ENCODE data around the gene KDELR1.

Gene KDELR1

GRCh38 chr19:48398102-48398374 is 6.7 kb upstream of the KDELR1 start:
- Histone ChIP-seq H3K9ac (ENCODE audit: low read depth in 1 of 2, low read length in 2 of 2) (peak overlapping the region; percentile 56 to 84), H3K27ac (ENCODE audit: low read depth, low read length) (no peak overlapping the region), H3K36me3 (ENCODE audit: control insufficient read depth in 1 of 2, insufficient read depth in 2 of 2, low read length in 2 of 2) (no peaks in the 10 kb centered on the region), H3K27me3 (ENCODE audit: control insufficient read depth in 1 of 2, insufficient read depth in 2 of 2, low read length in 2 of 2) (peaks cover 48% of the 10 kb centered on the region in 2 donors), H3K4me3 (ENCODE audit: low read depth in 1 of 2, low read length in 2 of 2) (peak overlapping the region; percentile 65 to 75), H3K9me3 (ENCODE audit: control insufficient read depth in 1 of 2, low read length in 2 of 2) (no peaks in the 10 kb centered on the region), H3K4me1 (ENCODE audit: control insufficient read depth in 1 of 2, insufficient read depth in 2 of 2, low read length in 2 of 2) (peaks cover 28 to 30% of the 10 kb centered on the region in 2 donors)

GRCh38 chr19:48397263-48398101 is 6.1 kb upstream of the KDELR1 start:
- H3K4me1 ChIP-seq (ENCODE audit: control insufficient read depth in 1 of 2, insufficient read depth in 2 of 2, low read length in 2 of 2): peaks cover 28 to 30% of the 10 kb centered on the region in 2 donors
- H3K9ac ChIP-seq (ENCODE audit: low read depth in 1 of 2, low read length in 2 of 2): peak overlapping the region; percentile 56 to 84
- H3K4me3 ChIP-seq (ENCODE audit: low read depth in 1 of 2, low read length in 2 of 2): peak overlapping the region; percentile 65 to 75
- H3K27me3 ChIP-seq (ENCODE audit: control insufficient read depth in 1 of 2, insufficient read depth in 2 of 2, low read length in 2 of 2): peaks cover 53% of the 10 kb centered on the region in 2 donors
- no peaks in the 10 kb centered on the region for H3K9me3 ChIP-seq (ENCODE audit: control insufficient read depth in 1 of 2, low read length in 2 of 2)
- no peaks in the 10 kb centered on the region for H3K36me3 ChIP-seq (ENCODE audit: control insufficient read depth in 1 of 2, insufficient read depth in 2 of 2, low read length in 2 of 2)
- no peak overlapping the region for H3K27ac ChIP-seq (ENCODE audit: low read depth, low read length)

GRCh38 chr19:48396824-48397176 is 5.4 kb upstream of the KDELR1 start:
- Histone ChIP-seq H3K9me3 (ENCODE audit: control insufficient read depth in 1 of 2, low read length in 2 of 2) (no peaks in the 10 kb centered on the region), H3K27me3 (ENCODE audit: control insufficient read depth in 1 of 2, insufficient read depth in 2 of 2, low read length in 2 of 2) (peaks cover 55% of the 10 kb centered on the region in 2 donors)

GRCh38 chr19:48396016-48396823 is 4.9 kb upstream of the KDELR1 start:
- no peaks in the 10 kb centered on the region for H3K36me3 ChIP-seq (ENCODE audit: control insufficient read depth in 1 of 2, insufficient read depth in 2 of 2, low read length in 2 of 2)

More at GRCh38 chr19:48396824-48397176, 5.4 kb upstream of the KDELR1 start:
- no peak overlapping the region for H3K4me3 ChIP-seq (ENCODE audit: low read depth in 1 of 2, low read length in 2 of 2)
- H3K9ac ChIP-seq (ENCODE audit: low read depth in 1 of 2, low read length in 2 of 2): no peak overlapping the region
- H3K27ac ChIP-seq (ENCODE audit: low read depth, low read length): no peak overlapping the region
- peaks cover 28 to 30% of the 10 kb centered on the region in 2 donors for H3K4me1 ChIP-seq (ENCODE audit: control insufficient read depth in 1 of 2, insufficient read depth in 2 of 2, low read length in 2 of 2)
- no peaks in the 10 kb centered on the region for H3K36me3 ChIP-seq (ENCODE audit: control insufficient read depth in 1 of 2, insufficient read depth in 2 of 2, low read length in 2 of 2)

GRCh38 chr19:48395499-48395898 is 4.1 kb upstream of the KDELR1 start:
- Histone ChIP-seq H3K27ac (ENCODE audit: low read depth, low read length) (no peak overlapping the region), H3K9me3 (ENCODE audit: control insufficient read depth in 1 of 2, low read length in 2 of 2) (no peaks in the 10 kb centered on the region), H3K4me3 (ENCODE audit: low read depth in 1 of 2, low read length in 2 of 2) (no peak overlapping the region), H3K36me3 (ENCODE audit: control insufficient read depth in 1 of 2, insufficient read depth in 2 of 2, low read length in 2 of 2) (no peaks in the 10 kb centered on the region), H3K27me3 (ENCODE audit: control insufficient read depth in 1 of 2, insufficient read depth in 2 of 2, low read length in 2 of 2) (peaks cover 55% of the 10 kb centered on the region in 2 donors), H3K9ac (ENCODE audit: low read depth in 1 of 2, low read length in 2 of 2) (no peak overlapping the region), H3K4me1 (ENCODE audit: control insufficient read depth in 1 of 2, insufficient read depth in 2 of 2, low read length in 2 of 2) (peaks cover 28 to 30% of the 10 kb centered on the region in 2 donors)

More at GRCh38 chr19:48396016-48396823, 4.9 kb upstream of the KDELR1 start:
- Histone ChIP-seq H3K27me3 (ENCODE audit: control insufficient read depth in 1 of 2, insufficient read depth in 2 of 2, low read length in 2 of 2) (peaks cover 55% of the 10 kb centered on the region in 2 donors), H3K9me3 (ENCODE audit: control insufficient read depth in 1 of 2, low read length in 2 of 2) (no peaks in the 10 kb centered on the region), H3K27ac (ENCODE audit: low read depth, low read length) (no peak overlapping the region), H3K9ac (ENCODE audit: low read depth in 1 of 2, low read length in 2 of 2) (no peak overlapping the region), H3K4me3 (ENCODE audit: low read depth in 1 of 2, low read length in 2 of 2) (no peak overlapping the region), H3K4me1 (ENCODE audit: control insufficient read depth in 1 of 2, insufficient read depth in 2 of 2, low read length in 2 of 2) (peaks cover 28 to 30% of the 10 kb centered on the region in 2 donors)

- no peak overlapping the region for H3K9ac ChIP-seq (ENCODE audit: low read depth in 1 of 2, low read length in 2 of 2)
- H3K4me1 ChIP-seq (ENCODE audit: control insufficient read depth in 1 of 2, insufficient read depth in 2 of 2, low read length in 2 of 2): peaks cover 26 to 28% of the 10 kb centered on the region in 2 donors
- no peak overlapping the region for H3K4me3 ChIP-seq (ENCODE audit: low read depth in 1 of 2, low read length in 2 of 2)
- H3K9me3 ChIP-seq (ENCODE audit: control insufficient read depth in 1 of 2, low read length in 2 of 2): no peaks in the 10 kb centered on the region
- no peaks in the 10 kb centered on the region for H3K36me3 ChIP-seq (ENCODE audit: control insufficient read depth in 1 of 2, insufficient read depth in 2 of 2, low read length in 2 of 2)
- peaks cover 55% of the 10 kb centered on the region in 2 donors for H3K27me3 ChIP-seq (ENCODE audit: control insufficient read depth in 1 of 2, insufficient read depth in 2 of 2, low read length in 2 of 2)
- no peak overlapping the region for H3K27ac ChIP-seq (ENCODE audit: low read depth, low read length)
Observed at GRCh38 chr19:48395170-48395455, 3.8 kb upstream of the KDELR1 start.

- Histone ChIP-seq H3K4me1 (ENCODE audit: control insufficient read depth in 1 of 2, insufficient read depth in 2 of 2, low read length in 2 of 2) (peaks cover 23 to 28% of the 10 kb centered on the region in 2 donors), H3K4me3 (ENCODE audit: low read depth in 1 of 2, low read length in 2 of 2) (peak overlapping the region in 1 of 2 donors; percentile 28), H3K27me3 (ENCODE audit: control insufficient read depth in 1 of 2, insufficient read depth in 2 of 2, low read length in 2 of 2) (peaks cover 55% of the 10 kb centered on the region in 2 donors), H3K9me3 (ENCODE audit: control insufficient read depth in 1 of 2, low read length in 2 of 2) (no peaks in the 10 kb centered on the region), H3K36me3 (ENCODE audit: control insufficient read depth in 1 of 2, insufficient read depth in 2 of 2, low read length in 2 of 2) (peaks cover 0 to under 1% of the 10 kb centered on the region in 2 donors), H3K27ac (ENCODE audit: low read depth, low read length) (no peak overlapping the region), H3K9ac (ENCODE audit: low read depth in 1 of 2, low read length in 2 of 2) (no peak overlapping the region)
Observed at GRCh38 chr19:48394331-48395169, 3.2 kb upstream of the KDELR1 start.

GRCh38 chr19:48393559-48394330 is 2.4 kb upstream of the KDELR1 start, which contains the start of gene GRIN2D:
Gene GRIN2D, plus strand, starts transcription at chr19:48393668. Its CDS starts 4,725 bp downstream, at chr19:48398393.
- Histone ChIP-seq H3K9me3 (ENCODE audit: control insufficient read depth in 1 of 2, low read length in 2 of 2) (no peaks in the 10 kb centered on the region), H3K9ac (ENCODE audit: low read depth in 1 of 2, low read length in 2 of 2) (no peak within 1 kb of the TSS), H3K27me3 (ENCODE audit: control insufficient read depth in 1 of 2, insufficient read depth in 2 of 2, low read length in 2 of 2) (peaks cover 55% of the 10 kb centered on the region in 2 donors), H3K36me3 (ENCODE audit: control insufficient read depth in 1 of 2, insufficient read depth in 2 of 2, low read length in 2 of 2) (peaks cover 5 to 6% of the 10 kb centered on the region in 2 donors), H3K27ac (ENCODE audit: low read depth, low read length) (no peak within 1 kb of the TSS), H3K4me1 (ENCODE audit: control insufficient read depth in 1 of 2, insufficient read depth in 2 of 2, low read length in 2 of 2) (peaks cover 23 to 28% of the 10 kb centered on the region in 2 donors), H3K4me3 (ENCODE audit: low read depth in 1 of 2, low read length in 2 of 2) (peak within 1 kb of the TSS in 1 of 2 donors; percentile 28)

- H3K27me3 ChIP-seq (ENCODE audit: control insufficient read depth in 1 of 2, insufficient read depth in 2 of 2, low read length in 2 of 2): peaks cover 54% of the 10 kb centered on the region in 2 donors
- H3K9ac ChIP-seq (ENCODE audit: low read depth in 1 of 2, low read length in 2 of 2): no peak overlapping the region
- peaks cover 22 to 27% of the 10 kb centered on the region in 2 donors for H3K4me1 ChIP-seq (ENCODE audit: control insufficient read depth in 1 of 2, insufficient read depth in 2 of 2, low read length in 2 of 2)
- H3K27ac ChIP-seq (ENCODE audit: low read depth, low read length): no peak overlapping the region
- H3K36me3 ChIP-seq (ENCODE audit: control insufficient read depth in 1 of 2, insufficient read depth in 2 of 2, low read length in 2 of 2): peaks cover 5 to 10% of the 10 kb centered on the region in 2 donors
- no peaks in the 10 kb centered on the region for H3K9me3 ChIP-seq (ENCODE audit: control insufficient read depth in 1 of 2, low read length in 2 of 2)
- no peak overlapping the region for H3K4me3 ChIP-seq (ENCODE audit: low read depth in 1 of 2, low read length in 2 of 2)
Observed at GRCh38 chr19:48392860-48393558, 1.7 kb upstream of the KDELR1 start.
